ENCODE measurements around the gene NDUFS5. TPM values are rescaled to one million over a fixed set of nuclear protein-coding genes. Genes with fewer than 3 reads are reported as not detected.

Gene NDUFS5
- total RNA-seq, 2 donors from 2014 or later: 295 to 349 TPM

GRCh38 chr1:38989979-38990378 is 36.2 kb upstream of the NDUFS5 start:
- H3K9me3 Mint-ChIP-seq: no peaks in the 10 kb centered on the region
- no peak overlapping the region for H3K27ac ChIP-seq (ENCODE audit: low read depth, low read length)
- peak overlapping the region; percentile 85 for H3K27ac Mint-ChIP-seq
- no peaks in the 10 kb centered on the region for H3K27me3 Mint-ChIP-seq (ENCODE audit: insufficient read depth)
- peaks cover 39% of the 10 kb centered on the region for H3K4me1 Mint-ChIP-seq
- peaks cover 21% of the 10 kb centered on the region for H3K36me3 ChIP-seq (ENCODE audit: control insufficient read depth, insufficient read depth, low read length)
- no peaks in the 10 kb centered on the region for H3K27me3 ChIP-seq (ENCODE audit: control insufficient read depth, insufficient read depth, low read length, poor library complexity, severe bottlenecking)
- H3K4me3 ChIP-seq (ENCODE audit: low read length): peak overlapping the region; percentile 81
- H3K9me3 ChIP-seq (ENCODE audit: control insufficient read depth, low read length): no peaks in the 10 kb centered on the region
- DNase-seq: no peak
- no peak for TF ChIP-seq CTCF (conservative IDR thresholded peaks at IDR 0.05)
- peaks cover 21% of the 10 kb centered on the region for H3K36me3 Mint-ChIP-seq (ENCODE audit: low read depth)
- 61 to 80% methylated on average over 1 to 2 of the region's 2 CpGs for WGBS, 2 experiments (ENCODE audit: insufficient coverage in 1 of 2, insufficient read length in 1 of 2)
- H3K4me3 Mint-ChIP-seq: peak overlapping the region; percentile 77
- H3K9ac ChIP-seq (ENCODE audit: extremely low read depth, low read length, poor library complexity, severe bottlenecking): no peak overlapping the region
- no peaks in the 10 kb centered on the region for H3K4me1 ChIP-seq (ENCODE audit: control insufficient read depth, insufficient read depth, low read length)

- WGBS, 2 experiments (ENCODE audit: insufficient coverage in 1 of 2, insufficient read length in 1 of 2): 0 to 20% methylated on average over 2 to 5 of the region's 5 CpGs
- Histone ChIP-seq H3K4me3 (ENCODE audit: low read length) (peak overlapping the region; percentile 81), H3K4me1 (ENCODE audit: control insufficient read depth, insufficient read depth, low read length) (no peaks in the 10 kb centered on the region), H3K27me3 (ENCODE audit: control insufficient read depth, insufficient read depth, low read length, poor library complexity, severe bottlenecking) (no peaks in the 10 kb centered on the region), H3K9ac (ENCODE audit: extremely low read depth, low read length, poor library complexity, severe bottlenecking) (peak overlapping the region; percentile 61), H3K36me3 (ENCODE audit: control insufficient read depth, insufficient read depth, low read length) (peaks cover 25% of the 10 kb centered on the region), H3K27ac (ENCODE audit: low read depth, low read length) (peak overlapping the region; percentile 92), H3K9me3 (ENCODE audit: control insufficient read depth, low read length) (no peaks in the 10 kb centered on the region)
- Mint-ChIP-seq H3K9me3 (no peaks in the 10 kb centered on the region), H3K27ac (peak overlapping the region; percentile 85), H3K36me3 (ENCODE audit: low read depth) (peaks cover 25% of the 10 kb centered on the region), H3K4me1 (peaks cover 41% of the 10 kb centered on the region), H3K27me3 (ENCODE audit: insufficient read depth) (no peaks in the 10 kb centered on the region), H3K4me3 (peak overlapping the region; percentile 77)
- no peak for DNase-seq
- TF ChIP-seq CTCF (conservative IDR thresholded peaks at IDR 0.05): no peak
Measured at GRCh38 chr1:38990386-38990737, 35.8 kb upstream of the NDUFS5 start.

GRCh38 chr1:38990738-38991637 is 35.2 kb upstream of the NDUFS5 start, which contains the start of gene AKIRIN1:
Gene AKIRIN1, plus strand, starts transcription at chr1:38991276. Its CDS starts 105 bp downstream, at chr1:38991381.
- peak within 1 kb of the TSS; percentile 85 for H3K9ac ChIP-seq (ENCODE audit: extremely low read depth, low read length, poor library complexity, severe bottlenecking)
- H3K27me3 ChIP-seq (ENCODE audit: control insufficient read depth, insufficient read depth, low read length, poor library complexity, severe bottlenecking): no peaks in the 10 kb centered on the region
- Mint-ChIP-seq H3K27me3 (ENCODE audit: insufficient read depth) (no peaks in the 10 kb centered on the region), H3K36me3 (ENCODE audit: low read depth) (peaks cover 31% of the 10 kb centered on the region), H3K4me3 (peak within 1 kb of the TSS; percentile 77), H3K27ac (peak within 1 kb of the TSS; percentile 85), H3K9me3 (no peaks in the 10 kb centered on the region), H3K4me1 (peaks cover 36% of the 10 kb centered on the region)
- 0% methylated on average over 17 to 69 of the region's 76 CpGs for WGBS, 2 experiments (ENCODE audit: insufficient coverage in 1 of 2, insufficient read length in 1 of 2)
- no peaks in the 10 kb centered on the region for H3K9me3 ChIP-seq (ENCODE audit: control insufficient read depth, low read length)
- H3K4me3 ChIP-seq (ENCODE audit: low read length): peak within 1 kb of the TSS; percentile 89
- peaks cover 31% of the 10 kb centered on the region for H3K36me3 ChIP-seq (ENCODE audit: control insufficient read depth, insufficient read depth, low read length)
- H3K27ac ChIP-seq (ENCODE audit: low read depth, low read length): peak within 1 kb of the TSS; percentile 92
- DNase-seq: peak; percentile 100
- TF ChIP-seq CTCF (conservative IDR thresholded peaks at IDR 0.05): no peak
- no peaks in the 10 kb centered on the region for H3K4me1 ChIP-seq (ENCODE audit: control insufficient read depth, insufficient read depth, low read length)

Measured in endodermal cell (in vitro differentiated cells).